Uterus (tissue), 4 donors: ENCODE results near the gene TM4SF1. TPM values are rescaled to one million over a fixed set of nuclear protein-coding genes. Genes with fewer than 3 reads are reported as not detected.
A peak's percentile ranks its signal among the peaks of the same experiment; 100 is the strongest.

Experiments used
- DNase-seq, 2 donors: peaks; one replicate each; pipeline ENCODE4 v3.0.0-alpha.2; 2019 to 2020
- H3K27ac ChIP-seq, 2 donors: fragments of 200-600 bp; sonication (generic); 1 replicate in 1 of 2; 2 replicates in 1 of 2; pipeline ENCODE4 v1.5.1; 2016 to 2018
- H3K27me3 ChIP-seq, 2 donors: fragments of 200-600 bp; sonication (generic); one replicate each; pipeline ENCODE4 v1.5.1; 2018 to 2019; ENCODE audit warnings: control low read depth in 1 of 2
- H3K36me3 ChIP-seq, 2 donors: fragments of 200-600 bp; sonication (generic); one replicate each; pipeline ENCODE4 v1.5.1; 2019; ENCODE audit warnings: control low read depth in 1 of 2
- H3K4me1 ChIP-seq, 2 donors: fragments of 200-600 bp; sonication (generic); one replicate each; pipeline ENCODE4 v1.5.1; 2018 to 2019; ENCODE audit warnings: control low read depth in 1 of 2
- H3K4me3 ChIP-seq, 2 donors: fragments of 200-600 bp; sonication (generic); 1 replicate in 1 of 2; 2 replicates in 1 of 2; pipeline ENCODE4 v1.5.1; 2018 to 2019; ENCODE audit warnings: mild to moderate bottlenecking in 1 of 2
- H3K9me3 ChIP-seq, 2 donors: fragments of 200-600 bp; sonication (generic); one replicate each; pipeline ENCODE4 v1.5.1; 2019; ENCODE audit warnings: control low read depth in 1 of 2
- POLR2A ChIP-seq, 2 donors: fragments of 450-650 bp; IDR thresholded peaks; one replicate each; pipeline ENCODE4 v1.6.1; 2016; ENCODE audit warnings: antibody characterized with exemption in 2 of 2, mild to moderate bottlenecking in 1 of 2, moderate library complexity in 1 of 2
- intact Hi-C: fragments of 100-400 bp; cut with DNase I; formaldehyde crosslinking; loops from one replicate; pipeline ENCODE4 v1.15.1; 2023; ENCODE audit warnings: low total_unique reads
- total RNA-seq, 4 donors: library from RNA; depleted of rRNA in 3 of 4; stranded (reverse); fragments of >200 nt in 3 of 4; gene quantifications; one replicate each; pipeline versions ENCODE4 v1.1.0 to v1.2.4, GENCODE V29; 2014 to 2023
- TF ChIP-seq, protein P1 (sequence below), 4 experiments: fragments of 200-600 bp in 2 of 4; fragments of 450-650 bp in 2 of 4; sonication (generic) in 2 of 4; IDR thresholded peaks; one replicate each; pipeline ENCODE4 v1.5.1; 2016 to 2019; ENCODE audit warnings: antibody characterized with exemption in 4 of 4, mild to moderate bottlenecking in 2 of 4, moderate library complexity in 1 of 4
- donor health status: DM: yes; HTN: yes; CAD: no.

TM4SF1 gene
- total RNA-seq, 4 donors from 2014 or later, result 102 to 118 (median 113) TPM

DNA sequence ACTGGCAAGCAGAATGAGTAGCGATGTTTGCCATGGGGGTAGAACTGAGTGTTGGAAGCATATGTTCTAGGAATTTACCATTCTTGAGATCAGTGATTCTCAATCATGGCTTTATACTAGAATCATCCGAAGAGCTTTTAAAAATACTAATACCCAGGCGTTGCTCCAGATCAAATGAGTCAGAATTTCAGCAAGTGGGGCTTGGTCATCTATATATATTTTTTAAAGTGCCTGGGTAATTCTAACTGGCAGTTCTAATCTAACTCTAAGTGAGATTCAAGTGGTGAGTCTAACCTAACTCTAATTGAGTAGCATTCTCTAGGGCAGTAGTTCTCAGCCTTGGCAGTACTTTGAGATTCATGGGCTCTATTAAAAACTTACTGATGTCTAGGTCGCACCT, 20.8 kb downstream of the TM4SF1 start:
- H3K27ac ChIP-seq, result no peak overlapping the region
- no peak for DNase-seq
- intact Hi-C loops, result no loop called here
- no peaks in the 10 kb centered on the region for H3K36me3 ChIP-seq
- TF ChIP-seq, protein P1, sequence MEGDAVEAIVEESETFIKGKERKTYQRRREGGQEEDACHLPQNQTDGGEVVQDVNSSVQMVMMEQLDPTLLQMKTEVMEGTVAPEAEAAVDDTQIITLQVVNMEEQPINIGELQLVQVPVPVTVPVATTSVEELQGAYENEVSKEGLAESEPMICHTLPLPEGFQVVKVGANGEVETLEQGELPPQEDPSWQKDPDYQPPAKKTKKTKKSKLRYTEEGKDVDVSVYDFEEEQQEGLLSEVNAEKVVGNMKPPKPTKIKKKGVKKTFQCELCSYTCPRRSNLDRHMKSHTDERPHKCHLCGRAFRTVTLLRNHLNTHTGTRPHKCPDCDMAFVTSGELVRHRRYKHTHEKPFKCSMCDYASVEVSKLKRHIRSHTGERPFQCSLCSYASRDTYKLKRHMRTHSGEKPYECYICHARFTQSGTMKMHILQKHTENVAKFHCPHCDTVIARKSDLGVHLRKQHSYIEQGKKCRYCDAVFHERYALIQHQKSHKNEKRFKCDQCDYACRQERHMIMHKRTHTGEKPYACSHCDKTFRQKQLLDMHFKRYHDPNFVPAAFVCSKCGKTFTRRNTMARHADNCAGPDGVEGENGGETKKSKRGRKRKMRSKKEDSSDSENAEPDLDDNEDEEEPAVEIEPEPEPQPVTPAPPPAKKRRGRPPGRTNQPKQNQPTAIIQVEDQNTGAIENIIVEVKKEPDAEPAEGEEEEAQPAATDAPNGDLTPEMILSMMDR (IDR thresholded peaks at IDR 0.05), result no peak
- no peak for TF ChIP-seq POLR2A (IDR thresholded peaks at IDR 0.05)
- H3K4me3 ChIP-seq, result no peak overlapping the region
- no peaks in the 10 kb centered on the region for H3K27me3 ChIP-seq
- H3K9me3 ChIP-seq, result no peaks in the 10 kb centered on the region
- no peaks in the 10 kb centered on the region for H3K4me1 ChIP-seq

DNA sequence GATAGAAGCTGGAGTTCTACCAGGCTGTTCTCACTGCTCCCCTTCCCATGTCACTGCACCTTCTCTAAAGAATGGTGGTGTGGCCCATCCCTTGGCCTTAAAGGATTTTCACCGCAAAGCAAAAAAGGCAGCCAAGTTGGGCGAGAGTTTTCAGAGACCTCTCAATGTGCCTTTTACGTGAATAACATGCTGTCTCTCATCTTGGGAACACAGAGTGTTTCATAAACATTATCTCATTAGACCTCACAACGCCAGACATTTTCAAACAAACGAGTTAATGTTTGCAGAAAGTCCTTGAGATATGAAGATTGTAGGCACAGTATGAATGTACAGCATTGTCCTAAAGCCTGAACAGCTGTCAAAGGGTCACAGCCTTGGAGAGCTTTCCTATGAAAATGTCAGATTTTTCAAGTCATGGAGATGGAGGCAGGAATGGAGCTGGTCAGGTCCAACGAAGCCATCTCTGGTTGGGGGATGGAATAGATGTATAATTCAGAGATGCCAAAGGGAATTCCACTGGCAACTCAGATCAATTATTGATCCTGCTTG, 21.3 kb downstream of the TM4SF1 start:
- intact Hi-C loops, result no loop called here
- Histone ChIP-seq H3K9me3 (no peaks in the 10 kb centered on the region), H3K36me3 (no peaks in the 10 kb centered on the region), H3K4me1 (no peaks in the 10 kb centered on the region), H3K27me3 (no peaks in the 10 kb centered on the region), H3K4me3 (no peak overlapping the region), H3K27ac (no peak overlapping the region)
- DNase-seq, result no peak
- TF ChIP-seq, protein P1 (IDR thresholded peaks at IDR 0.05), result no peak
- TF ChIP-seq POLR2A (IDR thresholded peaks at IDR 0.05), result no peak

DNA sequence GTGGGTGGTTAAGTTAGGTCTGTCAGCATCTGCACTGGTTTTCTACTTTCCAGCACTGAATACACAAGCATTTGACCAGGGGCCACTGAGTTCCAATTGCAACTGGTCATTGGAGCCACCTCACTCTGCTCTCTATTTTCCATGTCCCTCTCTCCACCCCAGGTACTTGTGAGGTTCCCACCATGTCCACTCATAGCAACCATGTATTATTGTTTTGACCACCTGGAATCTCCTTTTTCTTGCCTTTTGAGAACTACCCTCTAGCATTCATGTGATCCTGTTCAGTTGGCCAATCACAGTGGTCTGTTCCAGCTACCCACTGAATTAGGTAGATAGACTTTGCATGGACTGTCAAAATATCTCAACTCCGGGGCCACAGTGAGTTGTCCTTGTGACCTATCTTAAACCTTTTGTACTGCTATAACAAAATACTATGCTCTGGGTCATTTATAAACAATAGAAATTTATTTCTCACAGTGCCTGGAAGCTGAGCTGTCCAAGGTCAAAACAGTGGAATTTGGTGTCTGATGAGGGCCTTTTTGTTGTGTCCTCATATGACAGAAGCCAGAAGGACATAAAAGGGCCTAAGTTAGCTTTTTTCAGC, 23.8 kb downstream of the TM4SF1 start:
- no peaks in the 10 kb centered on the region for H3K27me3 ChIP-seq
- DNase-seq, result no peak
- no peak overlapping the region for H3K4me3 ChIP-seq
- TF ChIP-seq, protein P1 (IDR thresholded peaks at IDR 0.05), result no peak
- TF ChIP-seq POLR2A (IDR thresholded peaks at IDR 0.05), result no peak
- no peak overlapping the region for H3K27ac ChIP-seq
- no peaks in the 10 kb centered on the region for H3K36me3 ChIP-seq
- no peaks in the 10 kb centered on the region for H3K9me3 ChIP-seq
- no peaks in the 10 kb centered on the region for H3K4me1 ChIP-seq
- intact Hi-C loops, result no loop called here

DNA sequence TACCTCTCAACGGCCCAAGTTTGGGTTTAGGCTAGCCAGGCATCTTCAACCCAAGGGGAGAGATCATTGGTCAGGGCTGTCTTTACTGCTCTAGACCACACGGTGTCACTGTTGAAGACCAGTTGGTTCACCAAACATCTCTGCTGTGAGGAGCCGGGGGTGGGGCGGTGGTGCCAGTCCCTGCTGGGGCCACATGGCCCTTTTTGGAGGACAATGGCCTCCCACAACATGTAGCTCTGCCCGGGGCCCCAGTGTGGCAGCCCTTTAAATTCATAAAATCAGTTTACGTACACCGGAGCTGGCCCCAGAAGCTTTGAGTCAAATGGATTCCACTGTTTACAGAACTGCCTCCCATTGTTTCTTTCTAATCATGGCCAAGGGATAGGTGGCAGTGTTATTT, 24.9 kb downstream of the TM4SF1 start:
- Histone ChIP-seq H3K27me3 (no peaks in the 10 kb centered on the region), H3K4me3 (no peak overlapping the region), H3K4me1 (no peaks in the 10 kb centered on the region), H3K36me3 (no peaks in the 10 kb centered on the region), H3K27ac (no peak overlapping the region), H3K9me3 (no peaks in the 10 kb centered on the region)
- DNase-seq, result peak; percentile 30 to 32
- intact Hi-C loops, result no loop called here
- TF ChIP-seq, protein P1 (IDR thresholded peaks at IDR 0.05), result peak; percentile 38 to 71 (median 56)
- no peak for TF ChIP-seq POLR2A (IDR thresholded peaks at IDR 0.05)

DNA sequence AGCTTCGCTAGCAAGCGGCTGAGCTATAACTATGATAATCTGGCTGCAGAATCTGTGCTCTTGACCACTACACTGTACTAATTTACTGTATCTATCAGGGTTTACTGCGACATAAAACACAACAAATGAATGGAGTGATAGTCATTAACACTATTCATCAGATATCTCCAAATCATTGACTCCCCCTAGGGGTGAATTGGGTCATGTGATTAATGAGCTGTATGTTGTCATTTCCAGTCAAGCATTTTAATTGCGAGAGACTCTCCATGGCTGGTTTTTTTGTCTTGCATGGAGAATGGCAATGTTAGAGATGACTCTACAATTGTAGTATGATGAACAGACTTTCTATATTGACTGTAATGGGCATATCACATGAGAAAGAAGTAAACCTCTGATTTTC, 33.5 kb downstream of the TM4SF1 start:
- TF ChIP-seq POLR2A (IDR thresholded peaks at IDR 0.05), result no peak
- TF ChIP-seq, protein P1 (IDR thresholded peaks at IDR 0.05), result no peak
- Histone ChIP-seq H3K4me1 (peaks cover 0 to 8% of the 10 kb centered on the region in 2 donors), H3K27ac (no peak overlapping the region), H3K36me3 (no peaks in the 10 kb centered on the region), H3K9me3 (no peaks in the 10 kb centered on the region), H3K4me3 (no peak overlapping the region), H3K27me3 (no peaks in the 10 kb centered on the region)
- no peak for DNase-seq
- intact Hi-C loops, result no loop called here
